H1 (cell line): ENCODE measurements around the gene ZDHHC22. TPM values are rescaled to one million over a fixed set of nuclear protein-coding genes. Genes with fewer than 3 reads are reported as not detected.

Experiments
- ASH2L ChIP-seq: fragments of 200-600, 300-600 bp; sonication (generic); IDR thresholded peaks from one replicate; pipeline ENCODE4 v1.7.1; 2017; ENCODE audit warnings: low read length
- CBX8 ChIP-seq: fragments of 300-800, 300-1000 bp; sonication (generic); IDR thresholded peaks from 2 replicates; pipeline ENCODE4 v1.7.1; 2016; ENCODE audit warnings: low read depth, low read length, borderline replicate concordance
- CREB1 ChIP-seq: IDR thresholded peaks from 2 replicates; pipeline ENCODE4 v1.6.1; 2012; ENCODE audit warnings: inconsistent platforms
- E2F6 ChIP-seq: IDR thresholded peaks from 2 replicates; pipeline ENCODE4 v1.6.1; 2012; ENCODE audit warnings: inconsistent platforms
- EP300 ChIP-seq, 2 experiments: IDR thresholded peaks; 1 replicate in 1 of 2; 2 replicates in 1 of 2; pipeline ENCODE4 v1.6.1; 2011 to 2012; ENCODE audit warnings: low read depth in 2 of 2, low read length in 2 of 2, mild to moderate bottlenecking in 2 of 2, borderline replicate concordance in 1 of 2, inconsistent platforms in 1 of 2, moderate library complexity in 1 of 2
- GTF2F1 ChIP-seq: IDR thresholded peaks from 2 replicates; pipeline ENCODE4 v1.6.1; 2012; ENCODE audit warnings: low read depth, low read length, improper control_type of control experiment, borderline replicate concordance
- MAFK ChIP-seq: IDR thresholded peaks from 2 replicates; pipeline ENCODE4 v1.6.1; 2012; ENCODE audit warnings: low read depth, mild to moderate bottlenecking, improper control_type of control experiment, low read length
- NANOG ChIP-seq: IDR thresholded peaks from 2 replicates; pipeline ENCODE4 v1.6.1; 2011; ENCODE audit warnings: low read length, low read depth, mild to moderate bottlenecking, inconsistent platforms; ENCODE audit not compliant: insufficient read depth, poor library complexity, severe bottlenecking
- PHF8 ChIP-seq: fragments of 200-600 bp; sonication (generic); conservative IDR thresholded peaks from 2 replicates; pipeline ENCODE4 v1.7.1; 2012; ENCODE audit warnings: low read depth, mild to moderate bottlenecking, inconsistent platforms, low read length, moderate library complexity
- POLR2AphosphoS5 ChIP-seq: IDR thresholded peaks from 2 replicates; pipeline ENCODE4 v1.6.1; 2011; ENCODE audit warnings: low read depth, low read length
- RFX5 ChIP-seq: IDR thresholded peaks from 2 replicates; pipeline ENCODE4 v1.6.1; 2011; ENCODE audit warnings: low read depth, low read length, improper control_type of control experiment, borderline replicate concordance
- RXRA ChIP-seq: IDR thresholded peaks from 2 replicates; pipeline ENCODE4 v1.6.1; 2011; ENCODE audit warnings: low read depth, mild to moderate bottlenecking, low read length, moderate library complexity; ENCODE audit not compliant: insufficient read depth
- SP4 ChIP-seq: IDR thresholded peaks from 2 replicates; pipeline ENCODE4 v1.6.1; 2012; ENCODE audit warnings: low read length, inconsistent platforms
- SUZ12 ChIP-seq: fragments of 200-600 bp; sonication (generic); IDR thresholded peaks from 2 replicates; pipeline ENCODE4 v1.6.1; 2012; ENCODE audit warnings: mild to moderate bottlenecking, inconsistent platforms, low read length, moderate library complexity, mixed read lengths
- TAF1 ChIP-seq: IDR thresholded peaks from 2 replicates; pipeline ENCODE4 v1.6.1; 2011; ENCODE audit warnings: mild to moderate bottlenecking, low read depth, low read length
- polyA plus RNA-seq, 7 experiments: library from polyadenylated mRNA; depleted of rRNA in 3 of 7; stranded (reverse) in 5 of 7; unstranded in 2 of 7; fragments of >200 nt in 5 of 7; fragments of 200-250 nt in 2 of 7; gene quantifications; 1 replicate in 5 of 7; 2 replicates in 1 of 7; 4 replicates in 1 of 7; pipeline versions ENCODE4 v1.2.1 to v1.2.3, GENCODE V29; 2011 to 2013; ENCODE audit warnings: missing spikeins in 2 of 7, mixed read lengths in 2 of 7
- total RNA-seq: library from RNA; stranded (reverse); fragmentation: NEBNext Ultra II Directional; extraction: Animal tissue kit (Norgen Biotek cat#: 25700); gene quantifications from 2 replicates; pipeline ENCODE4 v1.2.1, GENCODE V29; 2021

ZDHHC22 gene
- total and polyA plus RNA-seq, 2 of the 8 experiments (the other 6 are each of a cell fraction or from before 2014, with no cell fraction given) = 23.8 to 55.2 TPM

GRCh38 chr14:77124345-77125280 is 17.0 kb downstream of the ZDHHC22 start (continued):
- TF ChIP-seq TAF1 (no peak), PHF8 (peak; percentile 37; the same call in 1 of the 2 replicates), E2F6 (no peak; the same call in none of the 2 replicates), SUZ12 (no peak), NANOG (no peak), ASH2L (no peak), RXRA (no peak), RFX5 (no peak), GTF2F1 (no peak), CREB1 (no peak), CBX8 (no peak), MAFK (no peak), POLR2AphosphoS5 (peak; percentile 56; the same call in 1 of the 2 replicates), EP300 (IDR thresholded peaks at IDR 0.05; ENCODE audit: borderline replicate concordance in 1 of 2, low read depth in 2 of 2, low read length in 2 of 2) (no peak), SP4 (no peak)
